HEK293 (cell line): ENCODE results near the gene ZNF316.

Experiments used
- CTCF ChIA-PET: fragments of 350-600 bp; formaldehyde crosslinking; extraction: SDS; loops from one replicate; lab custom pipeline; 2021; ENCODE audit warnings: antibody characterized with exemption; lab: Yijun Ruan, JAX
- POLR2A ChIA-PET: fragments of 300-600 bp; formaldehyde crosslinking; extraction: SDS; loops from one replicate; lab custom pipeline; 2020; ENCODE audit warnings: antibody characterized with exemption, inconsistent platforms; lab: Yijun Ruan, JAX
- H3K27ac ChIP-seq: fragments of 200-500 bp; sonication (Bioruptor generic); 2 replicates; pipeline ENCODE4 v1.5.1; 2014; ENCODE audit warnings: low read depth, low read length, control low read depth, inconsistent platforms; ENCODE audit errors: extremely low read depth
- H3K36me3 ChIP-seq, 2 experiments: fragments of 200-500 bp in 1 of 2; sonication (Bioruptor generic) in 1 of 2; 1 replicate in 1 of 2; 2 replicates in 1 of 2; pipeline ENCODE4 v1.5.1; 2014 to 2017; ENCODE audit warnings: inconsistent platforms in 2 of 2, low read length in 2 of 2; ENCODE audit not compliant: control insufficient read depth in 2 of 2, insufficient read depth in 1 of 2
- H3K4me1 ChIP-seq: fragments of 200-500 bp; sonication (Bioruptor generic); 2 replicates; pipeline ENCODE4 v1.5.1; 2014; ENCODE audit warnings: mild to moderate bottlenecking, low read length, inconsistent platforms; ENCODE audit not compliant: control insufficient read depth, insufficient read depth
- H3K4me3 ChIP-seq: 2 replicates; pipeline ENCODE4 v1.5.1; 2011; ENCODE audit warnings: low read depth, mild to moderate bottlenecking, control low read depth, low read length, moderate library complexity
- H3K9me3 ChIP-seq: fragments of 200-500 bp; sonication (Bioruptor generic); 2 replicates; pipeline ENCODE4 v1.5.1; 2014; ENCODE audit warnings: low read depth, low read length, inconsistent platforms; ENCODE audit not compliant: control insufficient read depth, insufficient read depth
- EGR2 ChIP-seq: fragments of 450-650 bp; formaldehyde crosslinking; IDR thresholded peaks from 2 replicates; pipeline ENCODE4 v1.5.1; 2016; ENCODE audit warnings: low read depth, missing biosample characterization, missing genetic modification characterization
- GLI4 ChIP-seq: fragments of 450-650 bp; formaldehyde crosslinking; IDR thresholded peaks from 2 replicates; pipeline ENCODE4 v1.5.1; 2016; ENCODE audit warnings: missing biosample characterization, missing genetic modification characterization
- PATZ1 ChIP-seq: fragments of 450-650 bp; formaldehyde crosslinking; IDR thresholded peaks from 2 replicates; pipeline ENCODE4 v1.5.1; 2016; ENCODE audit warnings: missing biosample characterization, missing genetic modification characterization
- SP2 ChIP-seq: fragments of 450-650 bp; formaldehyde crosslinking; IDR thresholded peaks from 2 replicates; pipeline ENCODE4 v1.5.1; 2016; ENCODE audit warnings: missing biosample characterization, missing genetic modification characterization
- SP3 ChIP-seq: fragments of 450-650 bp; formaldehyde crosslinking; IDR thresholded peaks from 2 replicates; pipeline ENCODE4 v1.5.1; 2016; ENCODE audit warnings: missing biosample characterization, missing genetic modification characterization
- ZFHX2 ChIP-seq: fragments of 450-650 bp; formaldehyde crosslinking; conservative IDR thresholded peaks from 2 replicates; pipeline ENCODE4 v1.5.1; 2016; ENCODE audit warnings: missing biosample characterization, missing genetic modification characterization
- ZFP41 ChIP-seq: fragments of 450-650 bp; formaldehyde crosslinking; IDR thresholded peaks from 2 replicates; pipeline ENCODE4 v1.5.1; 2016; ENCODE audit warnings: missing biosample characterization, missing genetic modification characterization, borderline replicate concordance
- ZNF16 ChIP-seq: fragments of 450-650 bp; formaldehyde crosslinking; IDR thresholded peaks from 2 replicates; pipeline ENCODE4 v1.5.1; 2016; ENCODE audit warnings: low read depth, missing biosample characterization, missing genetic modification characterization
- ZNF19 ChIP-seq: fragments of 450-650 bp; formaldehyde crosslinking; IDR thresholded peaks from 2 replicates; pipeline ENCODE4; 2016; ENCODE audit warnings: missing biosample characterization, missing genetic modification characterization, low read depth
- ZNF221 ChIP-seq: fragments of 450-650 bp; formaldehyde crosslinking; IDR thresholded peaks from 2 replicates; pipeline ENCODE4 v1.5.1; 2017; ENCODE audit warnings: missing biosample characterization, missing genetic modification characterization, borderline replicate concordance
- ZNF350 ChIP-seq: fragments of 450-650 bp; formaldehyde crosslinking; IDR thresholded peaks from 2 replicates; pipeline ENCODE4 v1.5.0; 2017; ENCODE audit warnings: missing biosample characterization, mild to moderate bottlenecking, missing genetic modification characterization
- ZNF433 ChIP-seq: fragments of 450-650 bp; formaldehyde crosslinking; IDR thresholded peaks from 2 replicates; pipeline ENCODE4 v1.5.1; 2016; ENCODE audit warnings: missing biosample characterization, missing genetic modification characterization, low read depth
- ZNF560 ChIP-seq: fragments of 450-650 bp; formaldehyde crosslinking; IDR thresholded peaks from 2 replicates; pipeline ENCODE4 v1.5.1; 2017; ENCODE audit warnings: missing biosample characterization, missing genetic modification characterization, borderline replicate concordance
- ZNF596 ChIP-seq: fragments of 450-650 bp; IDR thresholded peaks from 2 replicates; pipeline ENCODE4 v1.5.0; 2018; ENCODE audit warnings: missing biosample characterization, mild to moderate bottlenecking, missing genetic modification characterization, moderate library complexity
- ZNF600 ChIP-seq: fragments of 450-650 bp; formaldehyde crosslinking; IDR thresholded peaks from 2 replicates; pipeline ENCODE4 v1.5.1; 2016; ENCODE audit warnings: missing biosample characterization, missing genetic modification characterization
- ZNF639 ChIP-seq: fragments of 450-650 bp; formaldehyde crosslinking; IDR thresholded peaks from 2 replicates; pipeline ENCODE4 v1.5.1; 2016; ENCODE audit warnings: missing biosample characterization, missing genetic modification characterization
- ZNF664 ChIP-seq: fragments of 450-650 bp; formaldehyde crosslinking; IDR thresholded peaks from 2 replicates; pipeline ENCODE4 v1.5.1; 2016; ENCODE audit warnings: missing biosample characterization, missing genetic modification characterization
- ZNF777 ChIP-seq: fragments of 450-650 bp; formaldehyde crosslinking; IDR thresholded peaks from 2 replicates; pipeline ENCODE4 v1.5.1; 2017; ENCODE audit warnings: missing biosample characterization, missing genetic modification characterization, borderline replicate concordance
- ZNF785 ChIP-seq: fragments of 450-650 bp; formaldehyde crosslinking; IDR thresholded peaks from 2 replicates; pipeline ENCODE4 v1.5.1; 2016; ENCODE audit warnings: missing biosample characterization, missing genetic modification characterization
- TF ChIP-seq, protein P1 (sequence below): fragments of 450-650 bp; formaldehyde crosslinking; conservative IDR thresholded peaks from 2 replicates; pipeline ENCODE4 v1.5.1; 2016; ENCODE audit warnings: low read depth, missing biosample characterization, missing genetic modification characterization
- TF ChIP-seq, protein P2 (sequence below): fragments of 450-650 bp; IDR thresholded peaks from 2 replicates; pipeline ENCODE4 v1.5.1; 2018; ENCODE audit warnings: missing biosample characterization, mild to moderate bottlenecking, missing genetic modification characterization
- TF ChIP-seq, protein P3 (sequence below): fragments of 450-650 bp; formaldehyde crosslinking; optimal IDR thresholded peaks from 2 replicates; pipeline ENCODE3; 2016; ENCODE audit warnings: missing biosample characterization, mild to moderate bottlenecking, missing genetic modification characterization
- TF ChIP-seq, protein P4 (sequence below): fragments of 450-650 bp; formaldehyde crosslinking; IDR thresholded peaks from 2 replicates; pipeline ENCODE4 v1.5.1; 2016; ENCODE audit warnings: missing biosample characterization, missing genetic modification characterization

The ZNF316 gene

DNA sequence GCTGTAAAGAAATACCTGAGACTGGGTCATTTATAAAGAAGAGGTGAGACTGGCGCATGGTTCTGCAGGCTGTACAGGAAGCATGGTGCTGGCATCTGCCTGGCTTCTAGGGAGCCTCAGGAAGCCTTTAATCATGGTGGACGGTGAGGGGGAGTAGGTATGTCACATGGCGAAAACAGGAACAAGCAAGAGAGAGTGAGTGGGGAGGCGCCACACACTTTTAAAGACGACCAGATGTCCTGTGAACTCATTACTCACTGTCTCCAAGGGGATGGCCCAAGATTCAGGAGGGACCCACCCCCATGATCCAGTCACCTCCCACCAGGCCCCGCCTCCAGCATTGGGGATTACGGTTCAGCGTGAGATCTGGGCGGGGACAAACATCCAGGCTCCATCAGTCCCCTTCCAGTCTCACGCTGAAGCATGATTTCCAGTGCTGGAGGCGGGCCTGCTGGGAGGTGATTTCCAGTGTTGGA, 3.2 kb downstream of the ZNF316 start:
- POLR2A ChIA-PET, result no interaction called here
- CTCF ChIA-PET, result no interaction called here
- no peak overlapping the region for H3K4me3 ChIP-seq
- TF ChIP-seq, protein P1, sequence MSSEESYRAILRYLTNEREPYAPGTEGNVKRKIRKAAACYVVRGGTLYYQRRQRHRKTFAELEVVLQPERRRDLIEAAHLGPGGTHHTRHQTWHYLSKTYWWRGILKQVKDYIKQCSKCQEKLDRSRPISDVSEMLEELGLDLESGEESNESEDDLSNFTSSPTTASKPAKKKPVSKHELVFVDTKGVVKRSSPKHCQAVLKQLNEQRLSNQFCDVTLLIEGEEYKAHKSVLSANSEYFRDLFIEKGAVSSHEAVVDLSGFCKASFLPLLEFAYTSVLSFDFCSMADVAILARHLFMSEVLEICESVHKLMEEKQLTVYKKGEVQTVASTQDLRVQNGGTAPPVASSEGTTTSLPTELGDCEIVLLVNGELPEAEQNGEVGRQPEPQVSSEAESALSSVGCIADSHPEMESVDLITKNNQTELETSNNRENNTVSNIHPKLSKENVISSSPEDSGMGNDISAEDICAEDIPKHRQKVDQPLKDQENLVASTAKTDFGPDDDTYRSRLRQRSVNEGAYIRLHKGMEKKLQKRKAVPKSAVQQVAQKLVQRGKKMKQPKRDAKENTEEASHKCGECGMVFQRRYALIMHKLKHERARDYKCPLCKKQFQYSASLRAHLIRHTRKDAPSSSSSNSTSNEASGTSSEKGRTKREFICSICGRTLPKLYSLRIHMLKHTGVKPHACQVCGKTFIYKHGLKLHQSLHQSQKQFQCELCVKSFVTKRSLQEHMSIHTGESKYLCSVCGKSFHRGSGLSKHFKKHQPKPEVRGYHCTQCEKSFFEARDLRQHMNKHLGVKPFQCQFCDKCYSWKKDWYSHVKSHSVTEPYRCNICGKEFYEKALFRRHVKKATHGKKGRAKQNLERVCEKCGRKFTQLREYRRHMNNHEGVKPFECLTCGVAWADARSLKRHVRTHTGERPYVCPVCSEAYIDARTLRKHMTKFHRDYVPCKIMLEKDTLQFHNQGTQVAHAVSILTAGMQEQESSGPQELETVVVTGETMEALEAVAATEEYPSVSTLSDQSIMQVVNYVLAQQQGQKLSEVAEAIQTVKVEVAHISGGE (tag by site-specific recombination), result no peak
- peak; percentile 72 for TF ChIP-seq SP2
- 0 out of 2 replicates have a peak, but pooled peaks have one; percentile 12 for TF ChIP-seq SP3 (tag by site-specific recombination)
- peak; percentile 64 for TF ChIP-seq ZFHX2
- peak; percentile 69 for TF ChIP-seq EGR2 (tag by site-specific recombination)
- TF ChIP-seq, all 188 proteins: peak for 4
- H3K36me3 ChIP-seq, result peaks cover 0 to 63% of the 10 kb centered on the region in 2 experiments; a peak in 2 of 3 replicates
- no peaks in the 10 kb centered on the region for H3K9me3 ChIP-seq
- H3K27ac ChIP-seq, result no peak overlapping the region
- no peaks in the 10 kb centered on the region for H3K4me1 ChIP-seq

DNA sequence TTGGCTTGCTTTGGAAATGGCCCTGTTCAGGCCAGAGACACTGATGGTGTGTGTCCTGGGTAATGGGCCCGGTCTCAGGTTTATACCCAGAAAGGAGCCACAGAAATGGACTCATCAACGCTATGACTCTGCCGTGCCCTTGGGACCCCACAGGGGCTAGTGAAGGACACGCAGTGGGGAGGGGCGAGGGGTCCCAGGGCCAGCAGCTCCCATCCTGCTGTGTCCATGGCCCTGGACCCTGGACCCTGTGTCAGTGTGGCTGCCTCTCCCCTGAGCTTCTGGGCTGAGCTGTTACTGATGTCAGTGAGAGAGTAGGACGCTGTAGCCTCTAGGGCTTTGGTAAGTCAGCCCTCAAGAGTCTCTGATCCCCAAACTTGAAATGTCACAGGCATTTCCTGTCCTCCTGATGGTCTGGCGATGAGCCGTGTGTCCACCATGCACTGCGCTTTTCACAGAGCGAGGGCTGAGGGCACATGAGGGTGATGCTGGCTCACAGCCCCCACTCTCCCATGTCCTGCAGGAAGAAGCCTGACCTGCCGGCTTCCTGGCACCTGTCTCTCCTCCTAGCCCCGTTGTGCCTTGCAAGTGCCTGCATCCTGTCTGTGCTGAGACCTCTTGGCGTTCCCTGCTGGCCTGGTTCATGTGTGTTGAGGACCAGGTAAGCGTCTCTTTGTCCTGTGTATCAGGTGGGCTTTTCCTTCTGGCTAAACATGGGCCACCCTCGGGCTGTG, 4.4 kb downstream of the ZNF316 start:
- Histone ChIP-seq H3K27ac (no peak overlapping the region), H3K9me3 (no peaks in the 10 kb centered on the region), H3K4me3 (no peak overlapping the region), H3K36me3 (peaks cover 0 to 69% of the 10 kb centered on the region in 2 experiments; a peak in 2 of 3 replicates), H3K4me1 (no peaks in the 10 kb centered on the region)
- TF ChIP-seq PATZ1 (tag by site-specific recombination), result no peak
- no peak for TF ChIP-seq ZNF777 (tag by site-specific recombination)
- TF ChIP-seq ZNF221 (tag by site-specific recombination), result no peak
- TF ChIP-seq, protein P2, sequence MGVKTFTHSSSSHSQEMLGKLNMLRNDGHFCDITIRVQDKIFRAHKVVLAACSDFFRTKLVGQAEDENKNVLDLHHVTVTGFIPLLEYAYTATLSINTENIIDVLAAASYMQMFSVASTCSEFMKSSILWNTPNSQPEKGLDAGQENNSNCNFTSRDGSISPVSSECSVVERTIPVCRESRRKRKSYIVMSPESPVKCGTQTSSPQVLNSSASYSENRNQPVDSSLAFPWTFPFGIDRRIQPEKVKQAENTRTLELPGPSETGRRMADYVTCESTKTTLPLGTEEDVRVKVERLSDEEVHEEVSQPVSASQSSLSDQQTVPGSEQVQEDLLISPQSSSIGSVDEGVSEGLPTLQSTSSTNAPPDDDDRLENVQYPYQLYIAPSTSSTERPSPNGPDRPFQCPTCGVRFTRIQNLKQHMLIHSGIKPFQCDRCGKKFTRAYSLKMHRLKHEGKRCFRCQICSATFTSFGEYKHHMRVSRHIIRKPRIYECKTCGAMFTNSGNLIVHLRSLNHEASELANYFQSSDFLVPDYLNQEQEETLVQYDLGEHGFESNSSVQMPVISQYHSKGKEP (tag by site-specific recombination), result no peak
- TF ChIP-seq, protein P3, sequence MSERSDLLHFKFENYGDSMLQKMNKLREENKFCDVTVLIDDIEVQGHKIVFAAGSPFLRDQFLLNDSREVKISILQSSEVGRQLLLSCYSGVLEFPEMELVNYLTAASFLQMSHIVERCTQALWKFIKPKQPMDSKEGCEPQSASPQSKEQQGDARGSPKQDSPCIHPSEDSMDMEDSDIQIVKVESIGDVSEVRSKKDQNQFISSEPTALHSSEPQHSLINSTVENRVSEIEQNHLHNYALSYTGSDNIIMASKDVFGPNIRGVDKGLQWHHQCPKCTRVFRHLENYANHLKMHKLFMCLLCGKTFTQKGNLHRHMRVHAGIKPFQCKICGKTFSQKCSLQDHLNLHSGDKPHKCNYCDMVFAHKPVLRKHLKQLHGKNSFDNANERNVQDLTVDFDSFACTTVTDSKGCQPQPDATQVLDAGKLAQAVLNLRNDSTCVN (tag by site-specific recombination), result no peak
- TF ChIP-seq ZNF350 (tag by site-specific recombination), result no peak
- TF ChIP-seq ZNF596 (tag by site-specific recombination), result no peak
- no peak for TF ChIP-seq ZNF16
- TF ChIP-seq ZNF664 (tag by site-specific recombination), result no peak
- no peak for TF ChIP-seq ZNF19
- TF ChIP-seq ZNF639, result no peak
- no peak for TF ChIP-seq ZNF433 (tag by site-specific recombination)
- no peak for TF ChIP-seq ZFHX2
- TF ChIP-seq ZNF600 (tag by site-specific recombination), result no peak
- no peak for TF ChIP-seq GLI4 (tag by site-specific recombination)
- TF ChIP-seq ZNF785 (tag by site-specific recombination), result no peak
- no peak for TF ChIP-seq ZNF560 (tag by site-specific recombination)
- TF ChIP-seq ZFP41 (tag by site-specific recombination), result no peak
- TF ChIP-seq, protein P4, sequence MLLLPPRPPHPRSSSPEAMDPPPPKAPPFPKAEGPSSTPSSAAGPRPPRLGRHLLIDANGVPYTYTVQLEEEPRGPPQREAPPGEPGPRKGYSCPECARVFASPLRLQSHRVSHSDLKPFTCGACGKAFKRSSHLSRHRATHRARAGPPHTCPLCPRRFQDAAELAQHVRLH (tag by site-specific recombination), result no peak
- ChIA-PET POLR2A (no interaction called here), CTCF (no interaction called here)
